ENCODE results near the gene CHODL. TPM values are rescaled to one million over a fixed set of nuclear protein-coding genes. Genes with fewer than 3 reads are reported as not detected.

CHODL gene
- polyA plus RNA-seq, 1 experiment, result 0.05 TPM

- DNase-seq (ENCODE audit: low read depth, low spot score), result no peak
- Histone ChIP-seq H3K27me3 (ENCODE audit: control insufficient read depth, insufficient read depth, low read length) (no peaks in the 10 kb centered on the region), H3K4me3 (ENCODE audit: low read depth, low read length) (no peak overlapping the region), H3K9me3 (ENCODE audit: control insufficient read depth, insufficient read depth, low read length) (peaks cover 6% of the 10 kb centered on the region; the same call in 1 of the 2 replicates), H3K27ac (ENCODE audit: low read depth, low read length) (no peak overlapping the region)
- no peak for TF ChIP-seq CTCF (IDR thresholded peaks at IDR 0.05; ENCODE audit: low read depth, low read length)
- CTCF ChIA-PET, result no interaction called here
- POLR2A ChIA-PET, result no interaction called here
Measured at GRCh38 chr21:18228060-18228739, 16.4 kb upstream of the CHODL start.

GRCh38 chr21:18235545-18235944 is 9.1 kb upstream of the CHODL start:
- Histone ChIP-seq H3K27ac (ENCODE audit: low read depth, low read length) (no peak overlapping the region), H3K27me3 (ENCODE audit: control insufficient read depth, insufficient read depth, low read length) (no peaks in the 10 kb centered on the region), H3K9me3 (ENCODE audit: control insufficient read depth, insufficient read depth, low read length) (peaks cover 6% of the 10 kb centered on the region; the same call in 1 of the 2 replicates), H3K4me3 (ENCODE audit: low read depth, low read length) (no peak overlapping the region)
- POLR2A ChIA-PET, result no interaction called here
- CTCF ChIA-PET, result no interaction called here
- TF ChIP-seq CTCF (IDR thresholded peaks at IDR 0.05; ENCODE audit: low read depth, low read length), result no peak
- DNase-seq (ENCODE audit: low read depth, low spot score), result no peak

DNA sequence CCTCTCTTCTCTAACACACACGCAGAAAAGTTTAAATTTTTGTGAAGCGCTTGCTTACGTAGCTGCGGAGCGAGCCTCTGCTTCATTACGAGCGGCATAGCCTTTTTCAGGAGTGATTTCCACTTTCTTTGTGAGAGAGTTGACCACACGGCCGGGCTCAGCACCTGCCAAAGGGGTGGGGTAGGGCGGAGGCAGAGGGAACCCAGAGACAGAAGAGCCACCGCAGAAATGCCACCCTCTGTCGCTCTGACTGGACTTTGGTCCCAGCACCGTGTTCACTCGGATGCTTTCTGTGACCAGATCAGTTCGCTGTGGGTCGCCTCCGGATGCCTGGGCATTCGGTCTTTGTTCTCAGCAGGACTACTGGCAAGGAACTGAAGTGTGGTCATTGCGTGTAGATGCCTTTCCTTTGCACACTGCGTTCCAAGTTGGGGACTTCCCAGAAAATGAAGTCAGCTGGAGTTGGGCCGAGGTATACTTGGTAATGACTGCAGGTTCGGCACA is 883 bp downstream of the CHODL start:
- H3K4me3 ChIP-seq (ENCODE audit: low read depth, low read length), result no peak overlapping the region
- CTCF ChIA-PET, result no interaction called here
- TF ChIP-seq CTCF (IDR thresholded peaks at IDR 0.05; ENCODE audit: low read depth, low read length), result no peak

GRCh38 chr21:18248171-18248570 is 3.5 kb downstream of the CHODL start:
- ChIA-PET CTCF (no interaction called here), POLR2A (no interaction called here)
- TF ChIP-seq CTCF (IDR thresholded peaks at IDR 0.05; ENCODE audit: low read depth, low read length), result no peak
- peaks cover 16% of the 10 kb centered on the region for H3K9me3 ChIP-seq (ENCODE audit: control insufficient read depth, insufficient read depth, low read length)
- no peak for DNase-seq (ENCODE audit: low read depth, low spot score)
- no peaks in the 10 kb centered on the region for H3K27me3 ChIP-seq (ENCODE audit: control insufficient read depth, insufficient read depth, low read length)
- no peak overlapping the region for H3K27ac ChIP-seq (ENCODE audit: low read depth, low read length)
- no peak overlapping the region for H3K4me3 ChIP-seq (ENCODE audit: low read depth, low read length)

More for the DNA sequence above, 883 bp downstream of the CHODL start:
- Histone ChIP-seq H3K27me3 (ENCODE audit: control insufficient read depth, insufficient read depth, low read length) (no peaks in the 10 kb centered on the region), H3K9me3 (ENCODE audit: control insufficient read depth, insufficient read depth, low read length) (peaks cover 16% of the 10 kb centered on the region), H3K27ac (ENCODE audit: low read depth, low read length) (no peak overlapping the region)
- POLR2A ChIA-PET, result no interaction called here
- DNase-seq (ENCODE audit: low read depth, low spot score), result no peak

- DNase-seq (ENCODE audit: low read depth, low spot score), result no peak
- peaks cover 11% of the 10 kb centered on the region for H3K9me3 ChIP-seq (ENCODE audit: control insufficient read depth, insufficient read depth, low read length)
- ChIA-PET CTCF (no interaction called here), POLR2A (no interaction called here)
- TF ChIP-seq CTCF (IDR thresholded peaks at IDR 0.05; ENCODE audit: low read depth, low read length), result no peak
- H3K27ac ChIP-seq (ENCODE audit: low read depth, low read length), result no peak overlapping the region
- H3K27me3 ChIP-seq (ENCODE audit: control insufficient read depth, insufficient read depth, low read length), result no peaks in the 10 kb centered on the region
- H3K4me3 ChIP-seq (ENCODE audit: low read depth, low read length), result no peak overlapping the region
Measured at GRCh38 chr21:18249672-18250071, 5.0 kb downstream of the CHODL start.

All from AG04450 (cell line).